DND-41 (cell line): ENCODE measurements around the gene RAI1.

Experiments used
- ATAC-seq: fragments of 200-7000 bp; cut with Tn5 transposase; 3 replicates; pipeline ENCODE4 v1.9.1; 2021; ENCODE audit warnings: low read depth; ENCODE audit not compliant: insufficient read depth
- DNase-seq: peaks from one replicate; pipeline ENCODE4 v3.0.0-alpha.2; 2020
- H2AFZ ChIP-seq: 2 replicates; pipeline ENCODE4 v1.6.0; 2012; ENCODE audit warnings: low read depth, low read length
- H3K27ac ChIP-seq: 2 replicates; pipeline ENCODE4 v1.5.1; 2012; ENCODE audit warnings: low read length, inconsistent platforms
- H3K27me3 ChIP-seq: fragments of 200-600 bp; sonication (generic); 2 replicates; pipeline ENCODE4 v1.6.0; 2012; ENCODE audit warnings: low read length, mild to moderate bottlenecking, inconsistent platforms; ENCODE audit not compliant: insufficient read depth, poor library complexity
- H3K36me3 ChIP-seq: 2 replicates; pipeline ENCODE4 v1.5.1; 2012; ENCODE audit warnings: low read length, inconsistent platforms; ENCODE audit not compliant: insufficient read depth
- H3K4me1 ChIP-seq: 2 replicates; pipeline ENCODE4 v1.5.1; 2012; ENCODE audit warnings: mild to moderate bottlenecking, low read length; ENCODE audit not compliant: insufficient read depth
- H3K4me2 ChIP-seq: 2 replicates; pipeline ENCODE4 v1.6.0; 2012; ENCODE audit warnings: mild to moderate bottlenecking, moderate library complexity, low read length, inconsistent platforms; ENCODE audit not compliant: insufficient read depth
- H3K4me3 ChIP-seq, 2 experiments: fragments of 200-600 bp in 1 of 2; shearing (Covaris generic) in 1 of 2; 2 replicates each; pipeline ENCODE4 v1.5.1; 2012 to 2016; ENCODE audit warnings: inconsistent platforms in 2 of 2, low read length in 2 of 2, mild to moderate bottlenecking in 2 of 2, low read depth in 1 of 2, moderate library complexity in 1 of 2
- H3K79me2 ChIP-seq: 2 replicates; pipeline ENCODE4 v1.6.0; 2012; ENCODE audit warnings: low read length, inconsistent platforms; ENCODE audit not compliant: insufficient read depth
- H3K9ac ChIP-seq: 2 replicates; pipeline ENCODE4 v1.6.0; 2012; ENCODE audit warnings: low read depth, mild to moderate bottlenecking, inconsistent platforms, low read length, moderate library complexity
- H3K9me3 ChIP-seq: 2 replicates; pipeline ENCODE4 v1.5.1; 2012; ENCODE audit warnings: low read length, moderate library complexity, mild to moderate bottlenecking, inconsistent platforms; ENCODE audit not compliant: insufficient read depth, severe bottlenecking
- H4K20me1 ChIP-seq: 2 replicates; pipeline ENCODE4 v1.6.0; 2012; ENCODE audit warnings: low read length; ENCODE audit not compliant: insufficient read depth
- CTCF ChIP-seq: IDR thresholded peaks from 2 replicates; pipeline ENCODE4 v1.5.1; 2012; ENCODE audit warnings: borderline replicate concordance, low read length, moderate library complexity, mild to moderate bottlenecking; ENCODE audit not compliant: poor library complexity, severe bottlenecking; ENCODE audit errors: extremely low read depth
- EZH2 ChIP-seq: IDR thresholded peaks from 3 replicates; pipeline ENCODE4 v1.6.1; 2012; ENCODE audit warnings: borderline replicate concordance, low read depth, mild to moderate bottlenecking, moderate library complexity, low read length, inconsistent platforms; ENCODE audit not compliant: severe bottlenecking

The RAI1 gene

DNA sequence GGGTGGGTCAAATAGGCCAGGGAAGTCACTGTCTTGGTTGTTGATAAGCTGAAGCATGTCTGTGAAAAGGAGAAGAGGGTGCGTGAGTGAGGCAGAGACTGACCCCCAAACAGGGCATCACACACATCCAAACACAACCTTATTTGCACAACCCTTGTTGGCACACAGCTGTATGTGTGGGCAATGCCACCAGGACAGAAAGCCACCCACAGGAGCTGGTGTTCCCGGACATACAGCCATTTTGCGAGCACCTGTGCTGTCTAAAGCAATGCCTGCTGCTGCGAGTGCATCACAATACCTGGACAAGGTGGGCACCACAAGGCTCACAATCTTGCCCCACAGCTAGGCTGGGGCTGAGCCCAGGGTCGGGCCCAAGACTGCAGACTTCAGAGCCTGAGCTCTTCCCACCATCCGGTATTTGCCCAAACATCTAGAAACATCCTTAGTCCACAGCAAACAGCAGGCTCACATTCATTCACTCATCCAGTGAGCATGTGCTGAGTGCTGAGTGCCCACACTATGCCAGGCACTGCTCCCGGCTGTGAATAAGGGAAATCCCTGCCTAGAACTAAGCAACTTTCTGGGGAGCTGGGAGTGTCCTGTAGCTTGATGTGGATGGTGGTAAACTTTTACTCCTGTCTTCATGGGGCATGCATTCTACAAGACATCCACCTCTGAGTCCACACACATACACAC, 139.4 kb downstream of the RAI1 start:
- H3K9ac ChIP-seq = peak overlapping the region; percentile 71; the same call in 1 of the 2 replicates

GRCh38 chr17:17822189-17822588, 140.9 kb downstream of the RAI1 start:
- Histone ChIP-seq H3K9me3 (no peaks in the 10 kb centered on the region), H3K4me2 (peak overlapping the region; percentile 95), H3K9ac (peak overlapping the region; percentile 71), H3K4me3 (peak overlapping the region in 1 of 2 experiments; percentile 72; a peak in 2 of 4 replicates), H3K79me2 (peaks cover 28% of the 10 kb centered on the region), H3K36me3 (peaks cover 38% of the 10 kb centered on the region), H3K27me3 (no peaks in the 10 kb centered on the region), H4K20me1 (peaks cover 22% of the 10 kb centered on the region), H3K27ac (peak overlapping the region; percentile 90), H2AFZ (no peak overlapping the region), H3K4me1 (peaks cover 59% of the 10 kb centered on the region)
- ATAC-seq (no peak), DNase-seq (no peak)
- TF ChIP-seq EZH2 = no peak
- no peak for TF ChIP-seq CTCF

More for the DNA sequence above, 139.4 kb downstream of the RAI1 start:
- Histone ChIP-seq H3K4me2 (peak overlapping the region; percentile 95), H3K79me2 (peaks cover 28% of the 10 kb centered on the region), H4K20me1 (peaks cover 20% of the 10 kb centered on the region), H2AFZ (no peak overlapping the region), H3K4me3 (peak overlapping the region in 1 of 2 experiments; percentile 7; a peak in 1 of 4 replicates), H3K27ac (peak overlapping the region; percentile 90), H3K27me3 (no peaks in the 10 kb centered on the region), H3K36me3 (peaks cover 53% of the 10 kb centered on the region), H3K4me1 (peaks cover 49% of the 10 kb centered on the region), H3K9me3 (no peaks in the 10 kb centered on the region)
- TF ChIP-seq CTCF (no peak), EZH2 (no peak)
- ATAC-seq = no peak
- no peak for DNase-seq

DNA sequence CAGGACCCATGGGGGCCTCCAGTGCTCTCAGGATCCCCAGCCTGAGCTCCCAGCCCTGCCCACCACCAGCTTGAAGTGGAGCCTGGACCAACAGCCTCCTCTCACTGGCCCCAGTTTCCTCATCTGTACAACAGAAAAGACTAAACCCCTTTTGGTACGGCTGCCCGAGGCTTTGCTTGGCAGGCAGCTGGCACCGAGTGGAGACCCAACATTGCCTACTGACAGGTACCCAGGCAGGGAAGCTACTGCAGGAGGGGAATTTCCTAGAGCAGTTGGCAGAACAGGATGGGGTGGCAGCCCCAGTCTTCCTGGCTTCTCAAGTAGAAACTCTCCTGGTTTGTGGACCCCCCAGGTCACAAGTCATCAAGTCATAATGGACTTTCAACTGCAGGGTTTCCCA, 141.4 kb downstream of the RAI1 start:
- TF ChIP-seq EZH2 (no peak), CTCF (no peak)

More for the DNA sequence above, 141.4 kb downstream of the RAI1 start:
- H3K9ac ChIP-seq = peak overlapping the region; percentile 71
- DNase-seq = no peak
- peaks cover 34% of the 10 kb centered on the region for H3K36me3 ChIP-seq
- peaks cover 21% of the 10 kb centered on the region for H4K20me1 ChIP-seq
- H3K27me3 ChIP-seq = no peaks in the 10 kb centered on the region
- no peak for ATAC-seq
- peak overlapping the region; percentile 29 to 72; a peak in 3 of 4 replicates for H3K4me3 ChIP-seq
- H2AFZ ChIP-seq = no peak overlapping the region
- H3K9me3 ChIP-seq = no peaks in the 10 kb centered on the region
- peaks cover 28% of the 10 kb centered on the region for H3K79me2 ChIP-seq
- peak overlapping the region; percentile 90 for H3K27ac ChIP-seq
- peak overlapping the region; percentile 95 for H3K4me2 ChIP-seq
- peaks cover 61% of the 10 kb centered on the region for H3K4me1 ChIP-seq
